ENCODE measurements around the gene ZNF668. TPM values are rescaled to one million over a fixed set of nuclear protein-coding genes. Genes with fewer than 3 reads are reported as not detected.

ZNF668 gene
- total RNA-seq, 6 experiments from 2014 or later = 15.0 to 24.5 (median 17.5) TPM

DNA sequence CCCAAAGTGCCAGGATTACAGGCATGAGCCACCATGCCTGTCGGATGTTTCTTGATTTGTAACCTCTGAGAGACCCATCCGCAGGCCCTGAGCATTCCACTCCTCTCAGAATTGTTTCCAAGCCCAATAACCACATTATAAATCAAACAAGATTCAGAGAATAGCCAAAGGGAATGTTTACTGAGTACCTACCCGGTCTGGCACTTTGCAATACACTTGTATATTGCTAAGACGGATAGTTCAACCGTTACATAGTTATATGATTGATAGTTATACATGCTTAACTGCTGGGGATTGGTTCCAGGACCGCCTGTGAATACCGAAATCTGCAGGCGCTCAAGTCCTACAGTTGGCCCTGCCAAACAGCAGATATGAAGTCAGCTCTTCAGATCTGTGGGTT lies 40.4 kb upstream of the ZNF668 start:
- H3K27ac Mint-ChIP-seq = no peak overlapping the region

DNA sequence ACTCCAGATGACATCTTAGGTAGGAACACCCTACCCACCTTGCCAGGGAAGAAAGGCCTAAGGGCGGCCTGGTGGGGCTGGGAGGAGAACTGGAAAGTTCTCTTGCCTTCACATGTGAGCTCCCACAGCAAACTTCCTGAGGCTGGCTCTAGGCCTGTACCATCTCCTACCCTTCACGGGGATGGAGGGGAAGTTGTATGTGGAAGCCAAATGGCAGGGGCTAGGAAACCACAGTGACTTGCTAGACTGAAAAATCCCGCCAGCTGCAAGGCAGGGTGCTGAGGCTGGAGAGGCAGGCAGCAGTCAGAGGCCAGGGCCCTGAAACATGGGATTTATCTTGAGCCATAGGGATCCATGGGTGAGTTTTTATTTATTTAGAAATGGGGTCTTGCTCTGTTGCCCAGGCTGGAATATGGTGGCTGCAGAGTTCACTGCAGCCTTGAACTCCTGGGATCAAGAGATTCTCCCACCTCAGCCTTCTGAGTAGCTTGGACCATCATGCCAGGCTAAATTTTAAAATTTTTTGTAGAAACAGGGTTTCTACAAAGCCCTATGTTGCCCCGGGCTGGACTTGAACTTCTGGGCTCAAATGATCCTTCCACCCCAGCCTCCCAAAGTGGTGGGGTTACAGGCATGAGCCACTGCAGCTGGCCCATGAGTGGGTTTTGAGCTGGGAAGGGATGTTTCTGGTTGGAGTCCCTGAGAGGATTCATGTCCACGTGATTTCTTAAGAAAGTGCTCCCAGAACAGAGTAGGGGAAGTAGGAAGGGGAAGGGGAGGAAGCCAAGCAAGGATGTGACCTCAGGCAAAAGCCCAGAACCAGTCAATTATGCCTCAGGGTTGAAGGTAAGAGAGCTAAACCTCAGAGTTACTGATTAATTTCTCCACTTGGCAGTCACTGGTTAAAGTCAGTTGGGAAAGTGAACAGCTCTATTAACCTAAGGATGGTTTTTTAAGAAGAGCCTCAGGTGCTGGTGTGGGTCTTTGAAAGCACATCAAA lies 39.4 kb upstream of the ZNF668 start:
- H3K9me3 Mint-ChIP-seq = no peaks in the 10 kb centered on the region
- H3K4me3 Mint-ChIP-seq = no peak overlapping the region
- peaks cover 6% of the 10 kb centered on the region for H3K27me3 Mint-ChIP-seq (ENCODE audit: insufficient read depth)
- no peak for DNase-seq
- peaks cover 19% of the 10 kb centered on the region for H3K36me3 Mint-ChIP-seq (ENCODE audit: low read depth)
- H3K27ac Mint-ChIP-seq = no peak overlapping the region
- TF ChIP-seq, protein P1, sequence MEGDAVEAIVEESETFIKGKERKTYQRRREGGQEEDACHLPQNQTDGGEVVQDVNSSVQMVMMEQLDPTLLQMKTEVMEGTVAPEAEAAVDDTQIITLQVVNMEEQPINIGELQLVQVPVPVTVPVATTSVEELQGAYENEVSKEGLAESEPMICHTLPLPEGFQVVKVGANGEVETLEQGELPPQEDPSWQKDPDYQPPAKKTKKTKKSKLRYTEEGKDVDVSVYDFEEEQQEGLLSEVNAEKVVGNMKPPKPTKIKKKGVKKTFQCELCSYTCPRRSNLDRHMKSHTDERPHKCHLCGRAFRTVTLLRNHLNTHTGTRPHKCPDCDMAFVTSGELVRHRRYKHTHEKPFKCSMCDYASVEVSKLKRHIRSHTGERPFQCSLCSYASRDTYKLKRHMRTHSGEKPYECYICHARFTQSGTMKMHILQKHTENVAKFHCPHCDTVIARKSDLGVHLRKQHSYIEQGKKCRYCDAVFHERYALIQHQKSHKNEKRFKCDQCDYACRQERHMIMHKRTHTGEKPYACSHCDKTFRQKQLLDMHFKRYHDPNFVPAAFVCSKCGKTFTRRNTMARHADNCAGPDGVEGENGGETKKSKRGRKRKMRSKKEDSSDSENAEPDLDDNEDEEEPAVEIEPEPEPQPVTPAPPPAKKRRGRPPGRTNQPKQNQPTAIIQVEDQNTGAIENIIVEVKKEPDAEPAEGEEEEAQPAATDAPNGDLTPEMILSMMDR (IDR thresholded peaks at IDR 0.05) = no peak
- peaks cover 9% of the 10 kb centered on the region for H3K4me1 Mint-ChIP-seq (ENCODE audit: low read depth)

More for the DNA sequence above, 40.4 kb upstream of the ZNF668 start:
- TF ChIP-seq, protein P1 (IDR thresholded peaks at IDR 0.05) = no peak
- H3K9me3 Mint-ChIP-seq = no peaks in the 10 kb centered on the region
- H3K4me3 Mint-ChIP-seq = no peak overlapping the region
- H3K4me1 Mint-ChIP-seq (ENCODE audit: low read depth) = peaks cover 16% of the 10 kb centered on the region
- H3K27me3 Mint-ChIP-seq (ENCODE audit: insufficient read depth) = peaks cover 6% of the 10 kb centered on the region
- DNase-seq = no peak
- H3K36me3 Mint-ChIP-seq (ENCODE audit: low read depth) = peaks cover 18% of the 10 kb centered on the region

DNA sequence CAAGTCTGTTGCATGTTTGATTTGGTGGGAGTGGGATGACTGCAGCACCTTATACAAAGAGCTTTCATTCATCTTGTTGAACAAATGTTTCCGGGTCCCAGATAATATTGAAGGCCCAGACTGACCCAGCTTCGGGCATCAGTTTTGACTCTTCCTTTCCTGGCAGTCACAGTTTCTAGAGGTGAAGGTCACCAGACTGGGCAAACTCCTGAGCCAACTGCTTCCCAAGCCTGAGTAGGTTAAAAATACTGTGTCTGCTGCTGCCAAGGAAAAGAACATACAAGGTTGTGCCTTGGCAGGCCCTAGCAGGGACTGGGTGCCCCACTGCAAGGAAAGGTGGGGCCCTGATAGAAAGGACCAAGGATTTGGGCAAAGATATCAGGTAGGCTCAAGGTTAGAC lies 38.7 kb upstream of the ZNF668 start:
- DNase-seq = no peak
- peaks cover 2% of the 10 kb centered on the region for H3K27me3 Mint-ChIP-seq (ENCODE audit: insufficient read depth)
- H3K9me3 Mint-ChIP-seq = no peaks in the 10 kb centered on the region
- no peak overlapping the region for H3K4me3 Mint-ChIP-seq
- H3K4me1 Mint-ChIP-seq (ENCODE audit: low read depth) = peaks cover 10% of the 10 kb centered on the region
- TF ChIP-seq, protein P1 (IDR thresholded peaks at IDR 0.05) = no peak
- H3K36me3 Mint-ChIP-seq (ENCODE audit: low read depth) = peaks cover 19% of the 10 kb centered on the region
- no peak overlapping the region for H3K27ac Mint-ChIP-seq

DNA sequence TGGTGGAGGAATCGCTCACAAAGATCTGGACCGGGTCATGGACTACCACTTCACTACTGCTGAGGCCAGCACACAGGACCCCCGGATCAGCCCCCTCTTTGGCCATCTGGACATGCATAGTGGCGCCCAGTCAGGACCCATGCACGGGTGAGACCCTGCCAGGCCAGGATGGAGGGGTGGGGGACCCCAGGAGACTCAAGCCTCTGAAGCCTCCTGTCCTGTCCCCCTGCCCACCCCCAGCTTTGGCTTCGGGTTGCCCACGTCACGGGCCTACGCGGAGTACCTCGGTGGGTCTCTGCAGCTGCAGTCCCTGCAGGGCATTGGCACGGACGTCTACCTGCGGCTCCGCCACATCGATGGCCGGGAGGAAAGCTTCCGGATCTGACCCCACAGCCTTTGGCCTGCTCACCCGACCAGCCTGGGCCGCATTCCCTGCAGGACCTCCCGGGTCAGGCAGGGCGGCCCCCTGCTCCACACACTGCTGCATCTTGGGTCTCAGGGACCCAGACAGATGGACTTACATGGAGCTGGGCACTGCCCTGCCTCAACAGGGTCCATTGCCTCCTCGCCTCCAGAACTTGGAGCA lies 37.9 kb upstream of the ZNF668 start:
- Mint-ChIP-seq H3K36me3 (ENCODE audit: low read depth) (peaks cover 19% of the 10 kb centered on the region), H3K27me3 (ENCODE audit: insufficient read depth) (peaks cover 2% of the 10 kb centered on the region), H3K27ac (no peak overlapping the region), H3K4me1 (ENCODE audit: low read depth) (peaks cover 15% of the 10 kb centered on the region), H3K4me3 (no peak overlapping the region), H3K9me3 (no peaks in the 10 kb centered on the region)
- DNase-seq = no peak
- TF ChIP-seq, protein P1 (IDR thresholded peaks at IDR 0.05) = no peak

DNA sequence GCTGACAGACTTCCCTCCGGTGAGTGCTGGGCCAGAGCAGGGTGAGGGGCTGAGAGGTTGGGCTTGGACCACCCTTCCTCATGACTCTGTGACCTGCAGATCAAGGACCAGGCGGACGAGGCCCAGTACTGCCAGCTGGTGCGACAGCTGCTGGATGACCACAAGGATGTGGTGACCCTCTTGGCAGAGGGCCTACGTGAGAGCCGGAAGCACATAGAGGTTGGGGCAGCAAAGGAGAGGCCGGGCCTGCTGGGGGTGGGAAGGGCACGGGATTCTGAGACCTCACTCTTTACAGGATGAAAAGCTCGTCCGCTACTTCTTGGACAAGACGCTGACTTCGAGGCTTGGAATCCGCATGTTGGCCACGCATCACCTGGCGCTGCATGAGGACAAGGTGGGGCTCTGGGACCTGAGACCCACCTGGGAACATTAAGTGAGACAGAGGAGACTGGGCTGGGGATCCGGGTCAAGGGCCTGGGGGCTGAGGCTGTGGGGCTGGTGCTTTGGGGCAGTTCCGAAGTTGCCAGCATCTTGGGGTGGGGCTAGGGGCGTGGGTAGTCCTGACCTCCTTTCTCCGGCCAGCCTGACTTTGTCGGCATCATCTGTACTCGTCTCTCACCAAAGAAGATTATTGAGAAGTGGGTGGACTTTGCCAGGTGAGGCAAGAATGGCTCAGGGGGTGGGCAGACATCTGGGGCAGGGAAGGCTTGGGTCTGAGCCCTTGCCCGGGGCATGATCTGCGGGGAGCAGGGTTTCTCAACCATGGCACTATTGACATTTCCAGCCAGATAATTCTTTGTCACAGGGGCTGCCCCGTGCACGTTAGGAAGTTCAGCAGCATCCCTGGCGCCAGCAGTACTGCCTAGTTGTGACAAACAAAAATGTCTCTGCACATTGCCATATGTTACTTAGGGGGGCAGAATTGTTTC lies 36.3 kb upstream of the ZNF668 start:
- peaks cover 19% of the 10 kb centered on the region for H3K4me1 Mint-ChIP-seq (ENCODE audit: low read depth)
- TF ChIP-seq, protein P1 (IDR thresholded peaks at IDR 0.05) = no peak
- H3K27me3 Mint-ChIP-seq (ENCODE audit: insufficient read depth) = no peaks in the 10 kb centered on the region; the same call in 1 of the 2 replicates
- H3K9me3 Mint-ChIP-seq = no peaks in the 10 kb centered on the region
- H3K36me3 Mint-ChIP-seq (ENCODE audit: low read depth) = peaks cover 19% of the 10 kb centered on the region
- no peak overlapping the region; the same call in 1 of the 2 replicates for H3K4me3 Mint-ChIP-seq
- DNase-seq = no peak
- no peak overlapping the region for H3K27ac Mint-ChIP-seq
